ENCODE measurements around the gene MRPL32. TPM values are rescaled to one million over a fixed set of nuclear protein-coding genes. Genes with fewer than 3 reads are reported as not detected.

Gene MRPL32
- total RNA-seq, 1 experiment from 2014 or later, result 89.5 TPM

GRCh38 chr7:42926204-42926603 lies 6.0 kb upstream of the MRPL32 start:
- DNase-seq (ENCODE audit: low read depth), result no peak

- no peak for DNase-seq (ENCODE audit: low read depth)
Observed at GRCh38 chr7:42928754-42929153, 3.4 kb upstream of the MRPL32 start.

- DNase-seq (ENCODE audit: low read depth), result no peak
Observed at GRCh38 chr7:42929449-42929848, 2.7 kb upstream of the MRPL32 start.

GRCh38 chr7:42930889-42931288 lies 1.3 kb upstream of the MRPL32 start:
- DNase-seq (ENCODE audit: low read depth), result peak; percentile 20

GRCh38 chr7:42931447-42931833 lies 736 bp upstream of the MRPL32 start:
- peak; percentile 44 for DNase-seq (ENCODE audit: low read depth)

- DNase-seq (ENCODE audit: low read depth), result peak; percentile 48
Observed at GRCh38 chr7:42932811-42933591, 825 bp downstream of the MRPL32 start.

GRCh38 chr7:42934291-42934690 lies 2.1 kb downstream of the MRPL32 start:
- DNase-seq (ENCODE audit: low read depth), result no peak

GRCh38 chr7:42935861-42936260 lies 3.7 kb downstream of the MRPL32 start:
- no peak for DNase-seq (ENCODE audit: low read depth)

GRCh38 chr7:42939457-42940240 lies 7.5 kb downstream of the MRPL32 start:
- DNase-seq (ENCODE audit: low read depth), result no peak

- DNase-seq (ENCODE audit: low read depth), result peak; percentile 71
Observed at GRCh38 chr7:42940985-42941847, 9.0 kb downstream of the MRPL32 start.

GRCh38 chr7:42945821-42946626 lies 13.8 kb downstream of the MRPL32 start:
- DNase-seq (ENCODE audit: low read depth), result peak; percentile 49

GRCh38 chr7:42946627-42946950 lies 14.4 kb downstream of the MRPL32 start:
- DNase-seq (ENCODE audit: low read depth), result peak; percentile 42

- no peak for DNase-seq (ENCODE audit: low read depth)
Observed at GRCh38 chr7:42947521-42947920, 15.3 kb downstream of the MRPL32 start.

- no peak for DNase-seq (ENCODE audit: low read depth)
Observed at GRCh38 chr7:42950417-42950816, 18.2 kb downstream of the MRPL32 start.

GRCh38 chr7:42952328-42952727 lies 20.2 kb downstream of the MRPL32 start:
- DNase-seq (ENCODE audit: low read depth), result no peak

- no peak for DNase-seq (ENCODE audit: low read depth)
Observed at GRCh38 chr7:42953994-42954393, 21.8 kb downstream of the MRPL32 start.

- no peak for DNase-seq (ENCODE audit: low read depth)
Observed at GRCh38 chr7:42956062-42956461, 23.9 kb downstream of the MRPL32 start.

GRCh38 chr7:42959549-42959948 lies 27.4 kb downstream of the MRPL32 start:
- DNase-seq (ENCODE audit: low read depth), result no peak

- no peak for DNase-seq (ENCODE audit: low read depth)
Observed at GRCh38 chr7:42960762-42961161, 28.6 kb downstream of the MRPL32 start.

GRCh38 chr7:42961170-42961569 lies 29.0 kb downstream of the MRPL32 start:
- DNase-seq (ENCODE audit: low read depth), result no peak

GRCh38 chr7:42964293-42964692 lies 32.1 kb downstream of the MRPL32 start:
- no peak for DNase-seq (ENCODE audit: low read depth)
